Measurements from ENCODE around the gene GSTO2. TPM values are rescaled to one million over a fixed set of nuclear protein-coding genes. Genes with fewer than 3 reads are reported as not detected.

Gene GSTO2
- total and polyA plus RNA-seq, 2 donors (not counting 1 experiment from before 2014, with no cell fraction given): 2.9 to 3.1 TPM

GRCh38 chr10:104326991-104327610, 58.1 kb downstream of the GSTO2 start:
- H3K79me2 ChIP-seq (ENCODE audit: control insufficient read depth, insufficient read depth, low read length): peaks cover 82% of the 10 kb centered on the region
- peaks cover 6% of the 10 kb centered on the region for H3K36me3 ChIP-seq (ENCODE audit: control insufficient read depth, insufficient read depth, low read length)
- no peaks in the 10 kb centered on the region for H3K9me3 ChIP-seq (ENCODE audit: control insufficient read depth, insufficient read depth, low read depth, low read length)
- H3K4me1 ChIP-seq (ENCODE audit: control insufficient read depth, extremely low read depth, insufficient read depth, low read length): peaks cover 51% of the 10 kb centered on the region
- H2AFZ ChIP-seq (ENCODE audit: low read length): no peak overlapping the region
- H3K4me2 ChIP-seq (ENCODE audit: extremely low read depth, insufficient read depth, low read length): no peak overlapping the region
- H3K27me3 ChIP-seq (ENCODE audit: control insufficient read depth, insufficient read depth, low read length): no peaks in the 10 kb centered on the region
- H3K4me3 ChIP-seq (replicated peaks in 1 of 4; ENCODE audit: control extremely low read depth in 1 of 4, insufficient read depth in 1 of 4, low read depth in 3 of 4, low read length in 4 of 4): no peak overlapping the region
- no peak overlapping the region for H3K9ac ChIP-seq (ENCODE audit: insufficient read depth, low read length)
- no peaks in the 10 kb centered on the region for H4K20me1 ChIP-seq (ENCODE audit: control insufficient read depth, extremely low read depth, insufficient read depth, low read length)
- no peak for TF ChIP-seq EZH2 (IDR thresholded peaks at IDR 0.05; ENCODE audit: low read length, missing control alignments)
- TF ChIP-seq CTCF (conservative IDR thresholded peaks at IDR 0.05 in 1 of 2, IDR thresholded peaks at IDR 0.05 in 1 of 2; ENCODE audit: low read depth in 1 of 2, low read length in 2 of 2): no peak
- peak overlapping the region; percentile 91 for H3K27ac ChIP-seq (ENCODE audit: insufficient read depth, low read length)
- DNase-seq (ENCODE audit: low read depth in 2 of 2): peak in 1 of 2 donors; percentile 8

DNA sequence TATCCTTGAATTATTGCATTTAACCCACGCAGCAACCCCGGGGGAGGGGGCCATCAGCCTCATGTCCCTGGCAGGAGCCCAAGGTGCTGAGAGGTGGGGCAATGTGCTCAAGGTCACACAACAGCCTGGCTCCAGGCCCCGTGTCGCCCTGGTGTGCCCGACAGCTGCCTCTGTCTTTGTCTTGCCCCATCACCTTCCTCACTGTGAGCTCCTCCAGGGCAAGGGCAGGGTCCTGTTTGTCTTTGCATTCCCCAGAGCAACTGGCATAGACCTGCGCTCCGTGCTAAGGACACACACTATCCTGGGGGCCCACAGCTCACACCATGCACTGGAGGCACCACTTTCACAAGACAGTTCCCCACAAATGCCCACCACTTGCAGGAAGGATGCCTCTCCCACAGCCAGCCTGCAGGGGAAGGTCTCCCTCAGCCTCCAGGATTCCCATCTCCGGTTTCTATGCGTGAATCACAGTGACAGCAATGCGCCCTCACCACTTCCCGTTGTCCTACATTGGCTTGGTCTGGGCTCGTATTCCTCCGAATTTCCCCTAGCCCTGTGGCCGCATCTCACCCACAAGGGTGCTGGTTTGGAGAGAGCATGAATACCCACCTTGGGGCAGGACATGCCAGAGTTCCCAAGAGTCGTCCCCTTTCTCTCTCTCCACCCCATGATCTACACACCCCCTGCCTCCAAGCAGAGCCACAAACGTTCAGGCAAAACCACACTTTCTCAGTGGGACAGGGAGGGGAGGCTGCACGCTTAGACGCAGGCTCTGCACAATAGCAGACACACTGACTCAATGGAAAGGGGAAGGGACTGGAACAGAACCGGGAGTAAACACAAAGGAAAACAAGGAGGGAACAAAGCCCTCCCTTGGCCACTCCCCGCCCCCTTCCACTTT, 59.0 kb downstream of the GSTO2 start:
- peak; percentile 78 to 90 for DNase-seq (ENCODE audit: low read depth in 2 of 2)
- Histone ChIP-seq H2AFZ (ENCODE audit: low read length) (no peak overlapping the region), H4K20me1 (ENCODE audit: control insufficient read depth, extremely low read depth, insufficient read depth, low read length) (no peaks in the 10 kb centered on the region)

More for the DNA sequence above, 59.0 kb downstream of the GSTO2 start:
- H3K27ac ChIP-seq (ENCODE audit: insufficient read depth, low read length): peak overlapping the region; percentile 91
- H3K27me3 ChIP-seq (ENCODE audit: control insufficient read depth, insufficient read depth, low read length): no peaks in the 10 kb centered on the region
- H3K79me2 ChIP-seq (ENCODE audit: control insufficient read depth, insufficient read depth, low read length): peaks cover 82% of the 10 kb centered on the region
- H3K36me3 ChIP-seq (ENCODE audit: control insufficient read depth, insufficient read depth, low read length): peaks cover 6% of the 10 kb centered on the region
- TF ChIP-seq CTCF (conservative IDR thresholded peaks at IDR 0.05 in 1 of 2, IDR thresholded peaks at IDR 0.05 in 1 of 2; ENCODE audit: low read depth in 1 of 2, low read length in 2 of 2) (peak in 1 of 2 donors; percentile 27), EZH2 (IDR thresholded peaks at IDR 0.05; ENCODE audit: low read length, missing control alignments) (no peak)
- H3K4me1 ChIP-seq (ENCODE audit: control insufficient read depth, extremely low read depth, insufficient read depth, low read length): peaks cover 59% of the 10 kb centered on the region
- H3K4me2 ChIP-seq (ENCODE audit: extremely low read depth, insufficient read depth, low read length): peak overlapping the region; percentile 89
- H3K9me3 ChIP-seq (ENCODE audit: control insufficient read depth, insufficient read depth, low read depth, low read length): no peaks in the 10 kb centered on the region
- H3K9ac ChIP-seq (ENCODE audit: insufficient read depth, low read length): peak overlapping the region; percentile 75
- peak overlapping the region; percentile 15 to 43 (median 31) for H3K4me3 ChIP-seq (replicated peaks in 1 of 4; ENCODE audit: control extremely low read depth in 1 of 4, insufficient read depth in 1 of 4, low read depth in 3 of 4, low read length in 4 of 4)

All from fibroblast of lung (primary cell).